ENCODE results near the gene ZNRF2.

GRCh38 chr7:30380294-30380693 is 95.9 kb downstream of the ZNRF2 start:
- TF ChIP-seq CTCF (IDR thresholded peaks at IDR 0.05; ENCODE audit: low read length) (no peak), EZH2 (IDR thresholded peaks at IDR 0.05; ENCODE audit: borderline replicate concordance, low read length) (no peak)

Measured in OCI-LY1 (cell line).